ENCODE results near the gene RAPH1.
"Not testable (repeated sequence)": the region's sequence is repeated elsewhere in the genome, so short reads cannot be mapped to it uniquely, and the experiment has no call there.

Gene RAPH1

DNA sequence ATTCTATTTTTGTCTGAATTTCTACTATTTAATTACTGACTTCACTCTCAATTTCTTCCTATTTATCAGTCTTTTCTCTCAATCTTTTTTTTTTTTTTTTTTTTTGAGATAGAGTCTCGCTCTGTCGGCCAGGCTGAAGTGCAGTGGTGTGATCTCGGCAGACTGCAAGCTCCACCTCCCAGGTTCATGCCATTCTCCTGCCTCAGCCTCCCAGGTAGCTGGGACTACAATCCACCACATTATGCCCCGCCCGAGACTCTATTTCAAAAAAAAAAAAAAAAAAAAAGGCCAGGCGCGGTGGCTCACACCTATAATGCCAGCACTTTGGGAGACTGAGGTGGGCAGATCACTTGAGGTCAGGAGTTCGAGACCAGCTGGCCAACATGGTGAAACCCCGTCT, 21.8 kb downstream of the RAPH1 start:
- H3K27ac ChIP-seq (ENCODE audit: low read depth, low read length); H3K36me3 ChIP-seq (ENCODE audit: control insufficient read depth, insufficient read depth, low read length); H3K4me3 ChIP-seq (ENCODE audit: low read depth, low read length); H3K9me3 ChIP-seq (ENCODE audit: control insufficient read depth, insufficient read depth, low read length); H3K9ac ChIP-seq (ENCODE audit: low read depth, low read length); H3K27me3 ChIP-seq (ENCODE audit: control insufficient read depth, insufficient read depth, low read length); H3K4me1 ChIP-seq (ENCODE audit: control insufficient read depth, insufficient read depth, low read length): not testable (repeated sequence)

GRCh38 chr2:203510941-203511305, 24.2 kb downstream of the RAPH1 start:
- Histone ChIP-seq H3K4me1 (ENCODE audit: control insufficient read depth, insufficient read depth, low read length) (peaks cover 4% of the 10 kb centered on the region; the same call in 1 of the 2 replicates), H3K9me3 (ENCODE audit: control insufficient read depth, insufficient read depth, low read length) (no peaks in the 10 kb centered on the region), H3K27ac (ENCODE audit: low read depth, low read length) (no peak overlapping the region), H3K36me3 (ENCODE audit: control insufficient read depth, insufficient read depth, low read length) (no peaks in the 10 kb centered on the region), H3K4me3 (ENCODE audit: low read depth, low read length) (no peak overlapping the region), H3K9ac (ENCODE audit: low read depth, low read length) (no peak overlapping the region; the same call in 1 of the 2 replicates), H3K27me3 (ENCODE audit: control insufficient read depth, insufficient read depth, low read length) (no peaks in the 10 kb centered on the region)

DNA sequence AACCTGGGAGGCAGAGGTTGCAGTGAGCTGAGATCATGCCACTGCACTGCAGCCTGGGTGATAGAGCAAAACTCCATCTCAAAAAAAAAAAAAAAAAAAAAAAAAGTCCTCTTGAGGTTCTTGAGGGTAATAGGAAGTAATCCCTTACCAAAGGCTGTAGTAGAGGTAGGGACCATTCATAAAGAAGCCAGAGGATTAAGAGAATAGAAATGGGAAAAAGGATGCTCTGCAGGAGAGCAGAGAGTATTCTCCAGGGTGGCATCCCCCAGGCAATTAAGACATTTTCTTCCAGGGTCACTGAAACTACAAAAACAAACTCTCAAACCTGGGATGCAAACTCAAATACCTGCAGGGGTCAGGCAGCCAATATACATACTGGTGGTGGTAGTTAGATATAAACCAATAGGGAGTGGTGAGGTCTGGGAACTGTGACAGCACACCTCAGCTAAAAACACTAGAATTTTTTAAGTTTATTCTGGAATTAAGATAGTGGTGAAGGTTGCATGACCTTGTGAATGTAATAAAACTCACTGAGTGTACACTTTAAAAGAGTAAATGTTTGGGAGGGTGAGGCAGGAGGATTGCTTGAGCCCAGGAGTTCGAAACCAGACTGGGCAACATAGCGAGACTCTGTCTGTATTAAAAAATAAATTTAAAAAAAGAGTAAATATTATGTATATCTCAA, 24.7 kb downstream of the RAPH1 start:
- peak overlapping the region; percentile 6 for H3K27ac ChIP-seq (ENCODE audit: low read depth, low read length)
- H3K9me3 ChIP-seq (ENCODE audit: control insufficient read depth, insufficient read depth, low read length), result no peaks in the 10 kb centered on the region
- H3K4me1 ChIP-seq (ENCODE audit: control insufficient read depth, insufficient read depth, low read length), result peaks cover 4% of the 10 kb centered on the region; the same call in 1 of the 2 replicates
- H3K9ac ChIP-seq (ENCODE audit: low read depth, low read length), result no peak overlapping the region
- H3K27me3 ChIP-seq (ENCODE audit: control insufficient read depth, insufficient read depth, low read length), result no peaks in the 10 kb centered on the region
- H3K36me3 ChIP-seq (ENCODE audit: control insufficient read depth, insufficient read depth, low read length), result no peaks in the 10 kb centered on the region
- H3K4me3 ChIP-seq (ENCODE audit: low read depth, low read length), result no peak overlapping the region

- not testable (repeated sequence) for H3K4me3 ChIP-seq (ENCODE audit: low read depth, low read length); H3K27ac ChIP-seq (ENCODE audit: low read depth, low read length); H3K27me3 ChIP-seq (ENCODE audit: control insufficient read depth, insufficient read depth, low read length); H3K36me3 ChIP-seq (ENCODE audit: control insufficient read depth, insufficient read depth, low read length); H3K4me1 ChIP-seq (ENCODE audit: control insufficient read depth, insufficient read depth, low read length); H3K9ac ChIP-seq (ENCODE audit: low read depth, low read length); H3K9me3 ChIP-seq (ENCODE audit: control insufficient read depth, insufficient read depth, low read length)
Measured at GRCh38 chr2:203503460-203503859, 31.6 kb downstream of the RAPH1 start.

- Histone ChIP-seq H3K27ac (ENCODE audit: low read depth, low read length) (no peak overlapping the region), H3K27me3 (ENCODE audit: control insufficient read depth, insufficient read depth, low read length) (no peaks in the 10 kb centered on the region), H3K9ac (ENCODE audit: low read depth, low read length) (no peak overlapping the region), H3K9me3 (ENCODE audit: control insufficient read depth, insufficient read depth, low read length) (peaks cover 4% of the 10 kb centered on the region), H3K4me3 (ENCODE audit: low read depth, low read length) (no peak overlapping the region), H3K36me3 (ENCODE audit: control insufficient read depth, insufficient read depth, low read length) (no peaks in the 10 kb centered on the region), H3K4me1 (ENCODE audit: control insufficient read depth, insufficient read depth, low read length) (no peaks in the 10 kb centered on the region)
Measured at GRCh38 chr2:203501873-203502272, 33.2 kb downstream of the RAPH1 start.

- Histone ChIP-seq H3K4me3 (ENCODE audit: low read depth, low read length) (no peak overlapping the region), H3K27ac (ENCODE audit: low read depth, low read length) (no peak overlapping the region), H3K9me3 (ENCODE audit: control insufficient read depth, insufficient read depth, low read length) (peaks cover 4% of the 10 kb centered on the region), H3K36me3 (ENCODE audit: control insufficient read depth, insufficient read depth, low read length) (no peaks in the 10 kb centered on the region), H3K9ac (ENCODE audit: low read depth, low read length) (no peak overlapping the region), H3K27me3 (ENCODE audit: control insufficient read depth, insufficient read depth, low read length) (no peaks in the 10 kb centered on the region), H3K4me1 (ENCODE audit: control insufficient read depth, insufficient read depth, low read length) (no peaks in the 10 kb centered on the region)
Measured at GRCh38 chr2:203500951-203501350, 34.1 kb downstream of the RAPH1 start.

DNA sequence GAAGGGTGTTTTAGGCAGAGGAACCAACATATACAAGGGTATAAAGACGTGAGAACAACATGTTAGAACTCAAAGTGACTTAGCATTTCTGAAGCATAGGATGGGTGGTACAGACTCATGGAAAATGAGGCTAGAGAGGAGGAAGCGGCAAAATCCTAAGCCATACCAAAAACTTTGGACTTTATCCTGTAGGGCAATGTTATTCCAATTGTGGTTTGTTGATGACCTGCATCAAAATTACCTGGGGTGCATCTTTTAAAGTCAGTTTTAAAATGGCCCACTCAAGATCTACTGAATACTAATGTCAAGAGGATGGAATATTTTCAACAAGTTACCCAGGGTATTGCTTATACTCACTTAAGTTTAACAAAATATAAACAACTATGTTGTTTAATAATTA, 34.8 kb downstream of the RAPH1 start:
- Histone ChIP-seq H3K9me3 (ENCODE audit: control insufficient read depth, insufficient read depth, low read length) (peaks cover 4% of the 10 kb centered on the region), H3K9ac (ENCODE audit: low read depth, low read length) (no peak overlapping the region), H3K4me3 (ENCODE audit: low read depth, low read length) (no peak overlapping the region), H3K4me1 (ENCODE audit: control insufficient read depth, insufficient read depth, low read length) (no peaks in the 10 kb centered on the region), H3K27me3 (ENCODE audit: control insufficient read depth, insufficient read depth, low read length) (no peaks in the 10 kb centered on the region), H3K36me3 (ENCODE audit: control insufficient read depth, insufficient read depth, low read length) (no peaks in the 10 kb centered on the region; the same call in 1 of the 2 replicates), H3K27ac (ENCODE audit: low read depth, low read length) (no peak overlapping the region)

DNA sequence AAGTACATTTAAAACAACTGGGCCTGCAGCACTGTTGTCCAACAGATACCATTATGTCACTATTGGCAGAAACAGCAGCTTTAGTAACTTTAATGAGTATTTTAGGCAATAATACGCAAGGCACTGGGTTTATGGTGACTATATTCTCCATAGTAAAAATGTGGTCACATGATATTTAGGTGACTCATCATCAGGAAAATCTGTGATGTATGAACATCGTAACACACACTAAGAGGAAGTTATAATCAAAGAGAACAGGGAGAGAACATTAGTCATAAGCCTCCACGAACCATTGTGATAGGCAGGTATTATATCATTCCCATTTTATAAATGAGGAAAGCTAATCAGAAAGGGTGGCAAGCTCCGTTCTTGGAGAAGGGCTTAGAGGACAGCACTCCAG, 36.9 kb downstream of the RAPH1 start:
- peaks cover 9% of the 10 kb centered on the region for H3K36me3 ChIP-seq (ENCODE audit: control insufficient read depth, insufficient read depth, low read length)
- H3K9ac ChIP-seq (ENCODE audit: low read depth, low read length), result no peak overlapping the region
- H3K27me3 ChIP-seq (ENCODE audit: control insufficient read depth, insufficient read depth, low read length), result no peaks in the 10 kb centered on the region
- no peak overlapping the region for H3K4me3 ChIP-seq (ENCODE audit: low read depth, low read length)
- H3K9me3 ChIP-seq (ENCODE audit: control insufficient read depth, insufficient read depth, low read length), result no peaks in the 10 kb centered on the region
- H3K27ac ChIP-seq (ENCODE audit: low read depth, low read length), result no peak overlapping the region
- no peaks in the 10 kb centered on the region for H3K4me1 ChIP-seq (ENCODE audit: control insufficient read depth, insufficient read depth, low read length)

DNA sequence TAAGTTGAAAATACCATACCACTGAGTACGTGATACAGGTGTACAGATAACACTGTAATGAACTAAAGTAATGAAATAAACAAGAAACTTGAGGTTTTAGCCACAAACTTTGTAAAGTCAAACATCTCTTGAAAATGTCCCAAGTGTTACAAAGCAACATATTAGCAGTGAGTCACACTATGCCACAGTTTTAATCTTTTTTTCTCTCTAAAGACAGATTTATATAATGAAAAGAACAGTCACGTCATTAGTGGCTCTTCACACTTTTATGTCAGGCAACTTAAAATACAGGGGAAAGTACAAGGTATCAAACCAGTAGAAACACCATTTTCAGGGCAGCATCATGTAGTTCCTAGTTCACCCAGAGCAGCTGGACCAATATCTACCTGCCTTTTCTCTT, 42.1 kb downstream of the RAPH1 start:
- Histone ChIP-seq H3K4me1 (ENCODE audit: control insufficient read depth, insufficient read depth, low read length) (no peaks in the 10 kb centered on the region), H3K27me3 (ENCODE audit: control insufficient read depth, insufficient read depth, low read length) (no peaks in the 10 kb centered on the region), H3K9ac (ENCODE audit: low read depth, low read length) (no peak overlapping the region), H3K36me3 (ENCODE audit: control insufficient read depth, insufficient read depth, low read length) (peaks cover 33% of the 10 kb centered on the region), H3K27ac (ENCODE audit: low read depth, low read length) (no peak overlapping the region), H3K9me3 (ENCODE audit: control insufficient read depth, insufficient read depth, low read length) (no peaks in the 10 kb centered on the region), H3K4me3 (ENCODE audit: low read depth, low read length) (no peak overlapping the region)

GRCh38 chr2:203490391-203490790, 44.7 kb downstream of the RAPH1 start:
- H3K27me3 ChIP-seq (ENCODE audit: control insufficient read depth, insufficient read depth, low read length), result no peaks in the 10 kb centered on the region
- H3K27ac ChIP-seq (ENCODE audit: low read depth, low read length), result no peak overlapping the region
- H3K9me3 ChIP-seq (ENCODE audit: control insufficient read depth, insufficient read depth, low read length), result no peaks in the 10 kb centered on the region
- no peaks in the 10 kb centered on the region for H3K4me1 ChIP-seq (ENCODE audit: control insufficient read depth, insufficient read depth, low read length)
- H3K9ac ChIP-seq (ENCODE audit: low read depth, low read length), result no peak overlapping the region
- H3K4me3 ChIP-seq (ENCODE audit: low read depth, low read length), result no peak overlapping the region
- peaks cover 35% of the 10 kb centered on the region for H3K36me3 ChIP-seq (ENCODE audit: control insufficient read depth, insufficient read depth, low read length)

DNA sequence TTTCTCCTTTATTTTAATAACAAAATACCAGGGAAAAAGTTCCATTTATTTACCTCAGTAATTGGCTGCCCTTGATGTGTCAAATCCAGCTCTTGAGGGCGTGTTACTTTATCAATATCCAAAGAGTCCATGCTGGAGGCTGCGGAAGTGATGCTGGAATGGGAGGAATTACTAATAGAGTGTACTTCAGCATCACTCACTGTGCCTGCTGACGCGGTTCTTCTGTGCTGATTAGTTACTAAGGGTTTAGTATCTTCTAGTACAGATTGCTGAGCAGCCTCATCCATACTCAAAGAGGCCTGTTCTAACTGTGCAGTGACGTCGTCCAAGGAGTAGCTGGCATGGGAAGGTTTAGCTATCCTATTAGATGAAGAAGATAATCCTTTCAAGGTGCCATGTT, 45.6 kb downstream of the RAPH1 start:
- H3K9ac ChIP-seq (ENCODE audit: low read depth, low read length), result no peak overlapping the region
- peaks cover 30% of the 10 kb centered on the region for H3K36me3 ChIP-seq (ENCODE audit: control insufficient read depth, insufficient read depth, low read length)

More for the DNA sequence above, 45.6 kb downstream of the RAPH1 start:
- Histone ChIP-seq H3K4me3 (ENCODE audit: low read depth, low read length) (no peak overlapping the region), H3K4me1 (ENCODE audit: control insufficient read depth, insufficient read depth, low read length) (peaks cover 5% of the 10 kb centered on the region), H3K27ac (ENCODE audit: low read depth, low read length) (no peak overlapping the region), H3K9me3 (ENCODE audit: control insufficient read depth, insufficient read depth, low read length) (no peaks in the 10 kb centered on the region), H3K27me3 (ENCODE audit: control insufficient read depth, insufficient read depth, low read length) (no peaks in the 10 kb centered on the region)

Measured in HUES48 (cell line).